Fibroblast of mammary gland (primary cell): ENCODE results near the gene MSI2.

Experiments used
- DNase-seq: peaks from one replicate; pipeline ENCODE4 v3.0.0-alpha.2; 2010; ENCODE audit warnings: low read depth
- H3K4me3 ChIP-seq: 2 replicates; pipeline ENCODE4 v1.5.1; 2011; ENCODE audit warnings: low read depth, mild to moderate bottlenecking, low read length, moderate library complexity; ENCODE audit not compliant: control insufficient read depth
- CTCF ChIP-seq: conservative IDR thresholded peaks from 2 replicates; pipeline ENCODE4 v1.5.1; 2011; ENCODE audit warnings: low read depth, low read length, inconsistent platforms; ENCODE audit not compliant: control insufficient read depth, insufficient read depth

The MSI2 gene

GRCh38 chr17:57679906-57680695, 423.8 kb downstream of the MSI2 start:
- DNase-seq = no peak
- H3K4me3 ChIP-seq = no peak overlapping the region
- no peak for TF ChIP-seq CTCF

- TF ChIP-seq CTCF = no peak
- DNase-seq = no peak
- H3K4me3 ChIP-seq = no peak overlapping the region
Measured at GRCh38 chr17:57682701-57683100, 426.4 kb downstream of the MSI2 start.

- no peak for TF ChIP-seq CTCF
- no peak for DNase-seq
- H3K4me3 ChIP-seq = no peak overlapping the region
Measured at GRCh38 chr17:57684711-57685498, 428.6 kb downstream of the MSI2 start.

GRCh38 chr17:57685499-57686132, 429.3 kb downstream of the MSI2 start:
- no peak for TF ChIP-seq CTCF
- H3K4me3 ChIP-seq = no peak overlapping the region

DNA sequence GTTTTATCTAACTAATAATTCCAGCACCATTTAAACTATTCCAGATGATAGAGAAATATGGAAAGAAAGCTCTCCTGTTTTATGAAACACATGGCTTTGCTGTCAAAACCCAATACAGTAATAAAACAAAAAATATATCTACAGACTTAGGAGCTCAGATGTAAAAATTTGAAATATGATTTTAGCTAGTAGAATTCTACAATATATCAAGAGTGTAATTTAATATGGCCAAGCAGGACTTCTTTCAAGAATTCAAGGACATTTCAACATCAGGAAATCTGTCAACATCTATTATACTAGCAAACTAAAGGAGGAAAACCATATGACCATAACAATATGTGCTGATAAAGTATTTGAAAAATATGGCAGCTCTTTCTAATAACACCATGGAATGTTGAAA, 431.3 kb downstream of the MSI2 start:
- TF ChIP-seq CTCF = no peak
- no peak for DNase-seq
- no peak overlapping the region for H3K4me3 ChIP-seq

More at GRCh38 chr17:57685499-57686132, 429.3 kb downstream of the MSI2 start:
- DNase-seq = no peak

GRCh38 chr17:57689254-57689653, 432.9 kb downstream of the MSI2 start:
- DNase-seq = no peak
- no peak for TF ChIP-seq CTCF
- no peak overlapping the region for H3K4me3 ChIP-seq
